Stimulated activated CD4-positive, alpha-beta T cell treated with anti-CD3 and anti-CD28 coated beads, TNF-alpha, amount 100 ng/mL, for 1 hour (primary cell): ENCODE data around the gene NFATC4.
"Not testable (repeated sequence)": the region's sequence is repeated elsewhere in the genome, so short reads cannot be mapped to it uniquely, and the experiment has no call there.

ENCODE experiments used
- DNase-seq, 3 donors: peaks; one replicate each; pipeline ENCODE4 v3.0.0-alpha.2; 2020; ENCODE audit warnings: low read depth in 3 of 3, low spot score in 1 of 3

NFATC4 gene

DNA sequence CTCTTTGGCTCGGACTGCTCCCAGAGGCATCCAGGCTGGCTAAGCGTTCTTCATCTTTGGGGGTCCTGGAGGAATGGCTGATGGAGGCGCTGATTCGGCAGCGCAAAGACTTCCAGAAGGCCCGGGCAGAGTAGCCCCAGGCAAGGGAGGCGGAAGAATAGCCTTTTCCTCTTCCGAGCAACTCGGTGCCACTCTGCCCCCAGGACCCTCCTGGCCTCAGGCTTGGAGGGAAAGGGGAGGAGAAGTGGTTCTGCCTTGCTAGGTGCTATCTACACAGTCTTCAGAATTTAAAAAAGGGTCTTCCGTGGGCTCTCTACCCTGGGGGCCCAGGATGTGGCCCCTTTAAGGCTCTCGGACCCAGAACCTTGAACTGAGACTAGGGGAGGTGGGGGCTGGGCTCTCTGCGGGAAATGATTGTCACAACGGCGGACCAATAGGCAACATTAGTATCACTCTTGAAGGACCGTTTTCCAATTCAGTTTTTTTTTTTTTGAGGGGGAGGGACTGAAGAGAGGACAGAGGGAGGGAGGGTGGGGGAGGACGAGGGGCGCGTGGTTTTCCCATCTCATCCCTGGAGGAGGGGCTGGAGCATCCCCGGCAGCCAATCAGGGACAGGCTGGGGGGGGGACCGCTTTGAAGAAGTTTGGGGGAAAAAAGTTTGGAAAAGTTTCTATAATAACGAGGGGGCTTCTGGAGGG, at the start of gene NFATC4:
Gene NFATC4, plus strand, starts transcription at position 671 of the 698 bp plus-strand sequence. CDS start 157 bp downstream, outside the sequence.
- no peak for DNase-seq

GRCh38 chr14:24321212-24321975, 46.6 kb upstream of the NFATC4 start:
- DNase-seq, result no peak

GRCh38 chr14:24322672-24323071, 45.3 kb upstream of the NFATC4 start:
- no peak for DNase-seq

DNA sequence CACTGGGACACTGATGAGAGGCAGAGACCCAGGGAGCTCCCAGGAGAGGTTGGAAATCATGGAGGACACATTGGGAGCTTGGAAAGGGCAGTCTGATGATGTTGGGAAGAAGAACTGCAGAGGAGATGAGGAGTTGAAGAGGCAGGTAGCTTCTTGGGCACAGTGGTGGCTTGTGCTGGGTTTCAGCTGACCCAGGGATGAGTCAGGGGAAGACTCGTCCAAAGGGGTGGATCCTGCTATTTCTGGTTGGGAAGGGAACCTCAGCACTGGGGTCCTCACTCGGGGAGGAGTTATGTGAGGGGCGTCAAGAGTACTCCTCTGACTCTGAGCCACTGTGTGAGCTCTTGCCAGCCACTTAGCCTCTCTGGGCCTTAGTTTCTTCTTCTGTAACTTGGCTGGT, 44.6 kb upstream of the NFATC4 start:
- no peak for DNase-seq

DNA sequence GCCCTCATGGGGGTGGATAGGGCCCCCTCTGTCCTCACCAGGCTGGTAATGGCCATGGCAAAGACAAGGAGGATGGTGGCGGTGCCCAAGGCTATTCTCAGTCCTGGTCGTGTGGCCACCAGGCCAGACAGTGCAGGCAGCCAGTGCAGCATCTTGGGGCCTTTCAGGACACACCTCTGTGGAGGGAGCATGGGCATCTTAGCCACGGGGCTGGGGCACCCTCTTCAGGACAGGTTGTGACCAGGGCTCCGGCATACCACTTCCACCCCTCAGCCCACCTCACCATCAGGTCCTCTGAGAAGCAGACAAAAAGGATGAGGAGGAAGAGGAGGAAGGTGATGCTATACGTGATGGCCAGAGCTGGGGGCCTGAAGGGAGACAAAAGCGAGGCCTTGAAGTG, 44.0 kb upstream of the NFATC4 start:
- DNase-seq, result no peak

DNA sequence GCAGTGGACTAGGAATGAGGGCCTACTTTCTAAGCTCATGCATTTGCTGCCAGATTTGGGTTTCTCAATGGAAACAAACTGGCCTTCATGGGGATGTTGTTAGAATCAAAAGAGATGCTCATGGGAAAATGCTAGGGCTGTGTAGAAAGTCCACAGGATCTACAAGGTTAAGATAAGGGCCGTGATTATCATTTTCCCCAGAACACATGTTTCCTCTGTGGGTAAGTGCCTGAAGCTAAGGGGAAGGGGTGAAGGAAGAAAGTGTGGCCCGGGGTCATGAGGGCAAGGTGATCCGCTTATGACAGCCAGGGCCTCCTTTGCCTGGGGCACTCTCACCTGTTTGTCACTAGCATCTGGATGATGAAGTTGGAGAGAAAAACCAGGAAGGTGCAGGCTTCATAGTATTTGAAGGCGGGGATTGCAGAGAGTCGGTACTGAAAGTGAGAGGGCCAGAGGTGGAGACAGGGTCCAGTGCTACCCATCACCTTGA, 42.9 kb upstream of the NFATC4 start:
- no peak for DNase-seq

DNA sequence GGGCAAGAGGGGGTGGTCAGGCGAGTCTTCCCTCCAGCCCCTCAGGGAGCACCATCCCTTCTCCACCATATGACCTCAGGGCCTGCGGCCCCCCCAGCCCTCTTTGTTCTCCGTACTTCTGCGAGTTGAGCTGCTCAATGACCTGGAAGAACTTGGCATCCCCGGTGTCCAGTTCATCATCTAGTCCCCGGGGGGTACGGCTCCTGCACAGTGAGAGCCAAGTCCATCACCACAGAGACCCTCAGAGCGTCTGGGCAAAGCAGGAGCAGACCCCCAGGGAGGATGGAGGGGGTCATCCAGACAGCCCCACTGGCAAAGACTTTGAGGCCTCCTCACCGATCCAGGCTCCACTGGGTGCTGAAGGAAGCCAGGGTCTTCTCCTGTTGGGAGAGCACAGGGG, 42.0 kb upstream of the NFATC4 start:
- no peak for DNase-seq

GRCh38 chr14:24327303-24327702, 40.7 kb upstream of the NFATC4 start:
- no peak for DNase-seq

GRCh38 chr14:24327914-24328313, 40.1 kb upstream of the NFATC4 start:
- not testable (repeated sequence) for DNase-seq

DNA sequence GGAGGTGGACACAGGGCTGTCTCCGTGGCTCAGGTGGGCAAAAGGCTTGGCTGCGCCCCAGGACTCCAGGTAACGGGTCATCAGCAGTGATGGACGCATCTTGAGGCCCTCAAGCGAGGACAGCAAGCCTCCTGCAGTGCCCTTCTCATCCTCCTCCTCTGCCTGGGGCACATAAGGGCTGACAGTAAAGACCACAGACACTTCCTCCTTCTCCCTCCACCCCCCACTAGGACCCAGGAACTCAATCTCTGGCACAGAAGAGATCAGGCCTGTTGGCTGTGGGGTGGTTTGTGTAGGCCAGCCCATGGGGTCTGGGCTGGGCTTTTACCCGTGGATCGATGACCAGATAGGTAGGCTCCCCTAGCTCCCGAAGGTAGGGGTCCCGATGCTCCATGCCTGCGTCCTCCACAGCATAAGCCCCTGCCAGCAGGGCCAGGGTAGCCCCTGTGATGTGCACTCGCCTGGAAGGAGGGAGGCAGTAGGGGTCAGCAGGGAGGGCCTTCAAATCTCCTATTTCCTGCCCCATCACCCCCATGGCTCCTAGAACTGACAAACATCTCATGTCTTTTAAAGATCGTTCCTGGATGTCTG, 38.8 kb upstream of the NFATC4 start:
- DNase-seq, result no peak

DNA sequence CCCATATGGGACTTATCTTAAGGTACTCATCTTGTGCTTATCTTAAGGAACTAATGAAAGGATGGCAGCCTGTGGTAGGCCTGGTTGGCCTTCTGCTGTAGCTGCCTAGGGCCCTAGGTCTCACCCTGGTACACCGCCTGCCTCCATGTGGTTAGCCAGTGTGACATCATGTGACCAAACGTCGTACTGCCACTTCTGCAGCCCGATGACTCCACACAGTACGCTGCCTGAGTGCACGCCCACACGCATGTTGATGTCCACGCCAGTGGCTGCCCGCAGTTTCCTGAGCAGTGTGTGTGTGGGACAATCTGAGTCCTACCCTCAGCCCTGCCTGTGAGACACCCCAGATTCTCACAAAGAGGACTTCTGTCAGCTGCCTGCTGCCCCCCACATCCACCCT, 38.2 kb upstream of the NFATC4 start:
- peak in 1 of 3 donors; percentile 27 for DNase-seq

- no peak for DNase-seq
Observed at GRCh38 chr14:24330973-24331674, 36.9 kb upstream of the NFATC4 start.

DNA sequence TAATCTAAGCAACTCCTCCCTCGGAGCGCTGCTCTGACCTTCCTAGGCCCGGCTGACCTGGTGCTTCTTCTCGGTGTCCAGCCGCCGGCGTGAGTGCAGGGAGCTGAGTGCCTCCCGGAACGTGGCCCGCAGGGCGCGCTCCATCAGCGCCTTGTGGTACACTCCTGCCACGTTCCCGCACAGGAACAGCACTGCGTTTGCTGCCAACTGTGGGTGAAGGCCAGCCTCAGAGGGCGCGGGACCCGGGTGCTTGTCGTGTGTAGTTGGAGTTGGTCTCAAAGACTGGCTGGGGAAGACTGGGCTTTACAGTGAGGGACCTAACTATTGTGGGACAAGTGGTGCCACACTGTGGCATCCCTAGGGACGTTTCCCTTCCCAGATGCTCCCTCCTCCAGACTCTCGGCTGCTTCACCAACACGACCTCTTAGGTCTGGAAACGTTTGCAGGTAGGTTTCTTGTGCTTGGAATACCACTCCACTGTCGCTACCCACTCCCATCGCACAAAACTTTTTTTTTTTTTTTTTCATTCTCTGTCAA, 36.2 kb upstream of the NFATC4 start:
- DNase-seq, result no peak

- DNase-seq, result peak; percentile 55 to 68 (median 67)
Observed at GRCh38 chr14:24332268-24332993, 35.6 kb upstream of the NFATC4 start.

- DNase-seq, result no peak
Observed at GRCh38 chr14:24334431-24335291, 33.3 kb upstream of the NFATC4 start, which contains the start of gene ADCY4. Gene ADCY4 (minus strand): TSS chr14:24335071. CDS start chr14:24334652, 419 bp downstream.

GRCh38 chr14:24335461-24336171, 32.4 kb upstream of the NFATC4 start:
- no peak for DNase-seq

- DNase-seq, result no peak
Observed at GRCh38 chr14:24337144-24337823, 30.7 kb upstream of the NFATC4 start.

DNA sequence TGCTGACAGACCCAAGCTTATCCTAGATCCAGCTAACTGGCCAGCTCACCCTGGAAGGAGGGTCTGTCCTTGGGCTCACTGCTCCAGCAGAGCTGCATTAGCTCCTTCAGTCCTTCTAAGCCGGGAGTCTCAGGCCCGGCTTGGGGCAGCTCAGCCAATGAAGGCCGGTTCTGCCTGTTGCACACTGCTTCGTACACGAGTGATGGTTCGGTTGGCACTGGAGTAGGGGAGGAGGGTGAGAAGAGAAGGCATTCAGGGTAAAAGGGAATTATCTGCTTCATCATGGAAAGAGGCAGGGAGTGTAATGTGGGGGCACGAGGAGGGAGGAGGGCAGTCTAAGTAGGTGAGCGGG, 30.2 kb upstream of the NFATC4 start:
- DNase-seq, result no peak
